Activated CD4-positive, alpha-beta T cell treated with anti-CD3 and anti-CD28 coated beads for 1 hour (primary cell): ENCODE results near the gene TSHZ3.

Experiments
- DNase-seq: peaks from one replicate; pipeline ENCODE4 v3.0.0-alpha.2; 2020

The TSHZ3 gene

GRCh38 chr19:31260171-31260933 is 88.9 kb downstream of the TSHZ3 start:
- no peak for DNase-seq

- DNase-seq, result no peak
Measured at GRCh38 chr19:31258211-31259052, 90.8 kb downstream of the TSHZ3 start.

- DNase-seq, result no peak
Measured at GRCh38 chr19:31257426-31258130, 91.7 kb downstream of the TSHZ3 start.

- no peak for DNase-seq
Measured at GRCh38 chr19:31257025-31257424, 92.2 kb downstream of the TSHZ3 start.

GRCh38 chr19:31256593-31256960 is 92.7 kb downstream of the TSHZ3 start:
- DNase-seq, result no peak

GRCh38 chr19:31255831-31256592 is 93.2 kb downstream of the TSHZ3 start:
- DNase-seq, result no peak

- no peak for DNase-seq
Measured at GRCh38 chr19:31255174-31255799, 93.9 kb downstream of the TSHZ3 start.

GRCh38 chr19:31254611-31255010 is 94.6 kb downstream of the TSHZ3 start:
- no peak for DNase-seq

GRCh38 chr19:31254180-31254551 is 95.1 kb downstream of the TSHZ3 start:
- no peak for DNase-seq

GRCh38 chr19:31253526-31254179 is 95.6 kb downstream of the TSHZ3 start:
- no peak for DNase-seq

- no peak for DNase-seq
Measured at GRCh38 chr19:31252441-31252840, 96.8 kb downstream of the TSHZ3 start.

GRCh38 chr19:31249217-31249616 is 100.0 kb downstream of the TSHZ3 start:
- DNase-seq, result no peak

GRCh38 chr19:31235806-31236205 is 113.4 kb downstream of the TSHZ3 start:
- no peak for DNase-seq

- no peak for DNase-seq
Measured at GRCh38 chr19:31233295-31233800, 115.9 kb downstream of the TSHZ3 start.

- DNase-seq, result no peak
Measured at GRCh38 chr19:31232871-31233270, 116.4 kb downstream of the TSHZ3 start.

- DNase-seq, result no peak
Measured at GRCh38 chr19:31232180-31232579, 117.1 kb downstream of the TSHZ3 start.

- DNase-seq, result no peak
Measured at GRCh38 chr19:31231237-31231636, 118.0 kb downstream of the TSHZ3 start.

GRCh38 chr19:31226151-31226935 is 122.9 kb downstream of the TSHZ3 start:
- no peak for DNase-seq
